ENCODE measurements around the gene GNAQ.

The GNAQ gene

GRCh38 chr9:78014776-78015175 is 16.8 kb downstream of the GNAQ start:
- Mint-ChIP-seq H3K9me3 (no peaks in the 10 kb centered on the region), H3K27me3 (ENCODE audit: low read depth) (no peaks in the 10 kb centered on the region), H3K4me1 (peaks cover 33% of the 10 kb centered on the region), H3K27ac (no peak overlapping the region), H3K36me3 (ENCODE audit: low read depth) (peaks cover 25% of the 10 kb centered on the region), H3K4me3 (no peak overlapping the region)
- no peak for TF ChIP-seq CTCF (IDR thresholded peaks at IDR 0.05; ENCODE audit: unreplicated experiment in 3 of 3)

- no peak overlapping the region for H3K27ac Mint-ChIP-seq
- peaks cover 40% of the 10 kb centered on the region for H3K4me1 Mint-ChIP-seq
- no peak for TF ChIP-seq CTCF (IDR thresholded peaks at IDR 0.05; ENCODE audit: unreplicated experiment in 3 of 3)
- H3K9me3 Mint-ChIP-seq = no peaks in the 10 kb centered on the region
- H3K36me3 Mint-ChIP-seq (ENCODE audit: low read depth) = peaks cover 25% of the 10 kb centered on the region
- no peaks in the 10 kb centered on the region for H3K27me3 Mint-ChIP-seq (ENCODE audit: low read depth)
- no peak overlapping the region for H3K4me3 Mint-ChIP-seq
Measured at GRCh38 chr9:78013934-78014333, 17.7 kb downstream of the GNAQ start.

- H3K36me3 Mint-ChIP-seq (ENCODE audit: low read depth) = peaks cover 25% of the 10 kb centered on the region
- H3K27ac Mint-ChIP-seq = no peak overlapping the region
- H3K4me3 Mint-ChIP-seq = no peak overlapping the region
- no peak for TF ChIP-seq CTCF (IDR thresholded peaks at IDR 0.05; ENCODE audit: unreplicated experiment in 3 of 3)
- no peaks in the 10 kb centered on the region for H3K27me3 Mint-ChIP-seq (ENCODE audit: low read depth)
- H3K4me1 Mint-ChIP-seq = peaks cover 47% of the 10 kb centered on the region
- no peaks in the 10 kb centered on the region for H3K9me3 Mint-ChIP-seq
Measured at GRCh38 chr9:78011049-78011448, 20.6 kb downstream of the GNAQ start.

GRCh38 chr9:78010445-78010844 is 21.2 kb downstream of the GNAQ start:
- Mint-ChIP-seq H3K27ac (no peak overlapping the region), H3K4me3 (no peak overlapping the region), H3K9me3 (no peaks in the 10 kb centered on the region), H3K36me3 (ENCODE audit: low read depth) (peaks cover 25% of the 10 kb centered on the region), H3K27me3 (ENCODE audit: low read depth) (no peaks in the 10 kb centered on the region), H3K4me1 (peaks cover 48% of the 10 kb centered on the region)
- no peak for TF ChIP-seq CTCF (IDR thresholded peaks at IDR 0.05; ENCODE audit: unreplicated experiment in 3 of 3)

GRCh38 chr9:78009186-78009585 is 22.4 kb downstream of the GNAQ start:
- H3K27ac Mint-ChIP-seq = no peak overlapping the region
- H3K36me3 Mint-ChIP-seq (ENCODE audit: low read depth) = peaks cover 23% of the 10 kb centered on the region
- no peak overlapping the region for H3K4me3 Mint-ChIP-seq
- peaks cover 53% of the 10 kb centered on the region for H3K4me1 Mint-ChIP-seq
- no peak for TF ChIP-seq CTCF (IDR thresholded peaks at IDR 0.05; ENCODE audit: unreplicated experiment in 3 of 3)
- H3K9me3 Mint-ChIP-seq = no peaks in the 10 kb centered on the region
- H3K27me3 Mint-ChIP-seq (ENCODE audit: low read depth) = no peaks in the 10 kb centered on the region

- TF ChIP-seq CTCF (IDR thresholded peaks at IDR 0.05; ENCODE audit: unreplicated experiment in 3 of 3) = no peak
- Mint-ChIP-seq H3K4me3 (no peak overlapping the region), H3K4me1 (peaks cover 61% of the 10 kb centered on the region), H3K9me3 (no peaks in the 10 kb centered on the region), H3K27me3 (ENCODE audit: low read depth) (no peaks in the 10 kb centered on the region), H3K27ac (no peak overlapping the region), H3K36me3 (ENCODE audit: low read depth) (peaks cover 12% of the 10 kb centered on the region)
Measured at GRCh38 chr9:78006734-78007133, 24.9 kb downstream of the GNAQ start.
